HepG2 (cell line): ENCODE measurements around the gene MYO5B.

ENCODE experiments used
- FOXK1 ChIP-seq: sonication (generic); formaldehyde crosslinking; IDR thresholded peaks from 2 replicates; pipeline ENCODE4 v1.4.0; 2020; ENCODE audit warnings: low read depth, missing genetic modification reagents, borderline replicate concordance
- HOXA3 ChIP-seq: sonication (generic); formaldehyde crosslinking; IDR thresholded peaks from 2 replicates; pipeline ENCODE4 v1.5.0; 2020; ENCODE audit warnings: missing genetic modification reagents
- PBX3 ChIP-seq: sonication (generic); formaldehyde crosslinking; IDR thresholded peaks from 2 replicates; pipeline ENCODE4 v1.8.1; 2023; ENCODE audit warnings: missing genetic modification reagents, inconsistent platforms, borderline replicate concordance
- POLR2A ChIP-seq, 2 experiments: IDR thresholded peaks; 2 replicates each; pipeline ENCODE4 v1.6.1; 2011; ENCODE audit warnings: low read depth in 2 of 2, low read length in 2 of 2, mild to moderate bottlenecking in 1 of 2, moderate library complexity in 1 of 2; ENCODE audit not compliant: insufficient read depth in 1 of 2
- SMC3 ChIP-seq: IDR thresholded peaks from 2 replicates; pipeline ENCODE4 v1.6.1; 2011; ENCODE audit warnings: low read length, improper control_type of control experiment
- ZC3H4 ChIP-seq: sonication (generic); formaldehyde crosslinking; IDR thresholded peaks from 2 replicates; pipeline ENCODE4 v1.4.0; 2020; ENCODE audit warnings: missing genetic modification reagents, borderline replicate concordance
- ZFP91 ChIP-seq: sonication (generic); formaldehyde crosslinking; IDR thresholded peaks from 2 replicates; pipeline ENCODE4 v1.9.0; 2022; ENCODE audit warnings: missing genetic modification reagents, mild to moderate bottlenecking, borderline replicate concordance
- ZNF235 ChIP-seq: sonication (generic); formaldehyde crosslinking; IDR thresholded peaks from 2 replicates; pipeline ENCODE4 v1.8.1; 2023; ENCODE audit warnings: mild to moderate bottlenecking, missing genetic modification reagents, borderline replicate concordance
- ZNF556 ChIP-seq: sonication (generic); formaldehyde crosslinking; IDR thresholded peaks from 2 replicates; pipeline ENCODE4 v1.4.0; 2020; ENCODE audit warnings: mild to moderate bottlenecking, missing genetic modification reagents, borderline replicate concordance
- ZNF644 ChIP-seq: IDR thresholded peaks from 2 replicates; pipeline ENCODE4 v1.6.1; 2016; ENCODE audit warnings: low read depth

- no peak for TF ChIP-seq PBX3 (CRISPR knock-in tag)
- no peak for TF ChIP-seq SMC3
- TF ChIP-seq ZNF644 = no peak
- no peak for TF ChIP-seq POLR2A (IDR thresholded peaks at IDR 0.05; ENCODE audit: insufficient read depth in 1 of 2, low read depth in 2 of 2, low read length in 2 of 2)
- TF ChIP-seq ZNF235 = no peak
- TF ChIP-seq ZNF556 (CRISPR knock-in tag) = no peak
- TF ChIP-seq FOXK1 (CRISPR knock-in tag) = no peak
- TF ChIP-seq HOXA3 (CRISPR knock-in tag) = no peak
- TF ChIP-seq ZC3H4 (CRISPR knock-in tag) = no peak
- no peak for TF ChIP-seq ZFP91 (CRISPR knock-in tag)
These were observed 284.0 kb downstream of the MYO5B start for GRCh38 chr18:49910986-49911385.
